Epidermal melanocyte (primary cell): ENCODE data around the gene SKI.

Experiments used
- DNase-seq: peaks from one replicate; pipeline ENCODE4 v3.0.0; 2011; ENCODE audit warnings: low spot score; ENCODE audit not compliant: insufficient read length

Gene SKI

GRCh38 chr1:2228157-2228594, at the start of gene SKI:
Gene SKI (plus strand): TSS chr1:2228319. CDS start chr1:2228767, 448 bp downstream.
- no peak for DNase-seq

DNA sequence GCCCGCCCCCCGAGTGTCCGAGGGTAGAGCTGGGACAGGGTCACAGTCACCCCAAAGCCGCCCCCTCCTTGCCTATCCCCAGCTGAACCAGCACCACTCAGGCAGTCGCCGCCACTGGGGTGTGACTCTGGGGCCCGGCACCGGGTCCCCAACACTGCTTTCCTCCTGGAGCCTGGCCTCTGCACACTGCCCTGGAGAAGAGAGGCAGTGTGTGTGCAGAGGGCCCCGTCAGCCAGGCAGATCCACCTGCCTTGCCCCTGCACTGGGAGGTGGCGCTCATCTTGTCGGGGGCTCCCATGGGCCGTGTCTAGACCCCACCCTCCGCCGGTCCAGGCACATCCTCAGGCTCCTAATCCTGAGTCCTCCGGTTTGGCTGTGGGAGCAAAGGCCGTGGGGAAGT, 49.2 kb upstream of the SKI start:
- no peak for DNase-seq

DNA sequence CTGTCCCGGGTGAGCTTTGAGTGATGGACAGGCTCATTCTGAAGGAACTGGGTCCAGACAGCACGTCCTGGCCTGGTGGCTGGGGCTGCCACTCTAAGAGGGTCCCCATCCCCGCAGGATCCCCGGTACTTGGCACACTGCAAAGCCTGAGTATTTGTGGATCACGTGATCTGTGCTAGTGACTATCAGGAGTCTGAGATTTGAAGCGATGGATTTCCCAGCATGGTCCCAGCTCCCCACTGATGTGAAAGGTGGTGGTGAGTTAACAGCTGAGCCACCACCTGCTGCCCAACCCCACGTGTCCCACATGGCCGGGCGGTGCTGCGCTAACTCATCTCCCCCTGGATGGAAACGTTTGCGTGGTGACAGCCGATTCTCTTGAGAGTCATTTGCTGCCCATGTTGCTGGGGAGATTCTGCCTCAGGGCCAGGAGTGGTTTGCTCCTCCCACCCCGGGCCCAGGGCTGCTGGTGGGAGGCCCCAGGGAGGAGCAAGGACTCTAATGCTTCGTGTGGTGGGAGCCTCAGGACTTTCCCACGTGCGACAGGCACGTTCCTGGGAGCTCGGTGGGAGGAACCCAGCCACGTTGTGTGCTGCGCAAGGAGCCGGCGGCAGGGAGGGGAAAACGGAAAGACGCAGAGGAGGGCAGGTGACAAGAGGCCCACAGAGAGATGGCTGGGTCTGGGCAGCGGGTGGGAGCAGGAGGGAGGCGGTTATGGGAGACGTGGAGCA, 48.7 kb upstream of the SKI start:
- no peak for DNase-seq

- DNase-seq = no peak
Observed at GRCh38 chr1:2180297-2181245, 47.5 kb upstream of the SKI start.

DNA sequence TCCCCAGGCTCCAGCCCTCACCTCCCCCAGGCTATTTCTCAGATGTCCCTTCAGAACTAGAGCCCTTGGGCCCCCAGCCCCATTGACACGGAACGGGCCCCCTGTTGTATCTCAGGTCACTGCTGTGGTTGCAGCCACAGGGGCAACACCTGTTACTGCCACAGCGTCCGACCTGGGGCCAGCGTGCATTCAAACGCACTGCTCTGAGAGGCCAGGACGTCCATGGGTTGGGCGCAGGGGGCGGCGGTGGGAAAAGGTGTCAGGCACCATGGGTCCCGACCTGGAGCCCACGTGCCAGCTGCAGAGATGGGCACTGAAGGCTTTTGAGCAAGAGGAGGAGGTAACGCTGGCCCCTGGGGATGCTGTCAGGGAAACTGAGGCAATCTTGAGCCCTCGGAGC, 46.8 kb upstream of the SKI start:
- no peak for DNase-seq

DNA sequence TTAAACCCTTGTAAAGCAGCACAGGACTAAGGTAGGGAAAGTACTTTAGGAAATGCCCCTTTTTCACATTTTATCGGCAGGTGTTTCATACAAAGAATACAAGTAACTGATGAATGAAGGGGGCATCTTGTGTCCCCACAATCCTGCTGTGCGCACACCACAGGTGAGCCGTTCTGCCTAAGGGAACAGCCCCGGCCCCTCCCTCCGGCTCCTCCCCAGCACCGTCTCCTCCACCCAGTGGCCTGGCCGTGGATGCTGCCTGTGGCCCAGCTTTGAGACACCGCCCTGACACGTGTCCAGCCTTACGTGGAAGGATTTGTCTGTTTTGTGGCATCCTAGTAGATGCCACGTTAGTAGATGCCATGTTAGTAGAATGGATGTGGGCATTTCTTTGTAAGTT, 46.4 kb upstream of the SKI start:
- no peak for DNase-seq

- DNase-seq = no peak
Observed at GRCh38 chr1:2182376-2182775, 45.7 kb upstream of the SKI start.

- DNase-seq = no peak
Observed at GRCh38 chr1:2183937-2184334, 44.2 kb upstream of the SKI start.

GRCh38 chr1:2184531-2184930, 43.6 kb upstream of the SKI start:
- DNase-seq = no peak

DNA sequence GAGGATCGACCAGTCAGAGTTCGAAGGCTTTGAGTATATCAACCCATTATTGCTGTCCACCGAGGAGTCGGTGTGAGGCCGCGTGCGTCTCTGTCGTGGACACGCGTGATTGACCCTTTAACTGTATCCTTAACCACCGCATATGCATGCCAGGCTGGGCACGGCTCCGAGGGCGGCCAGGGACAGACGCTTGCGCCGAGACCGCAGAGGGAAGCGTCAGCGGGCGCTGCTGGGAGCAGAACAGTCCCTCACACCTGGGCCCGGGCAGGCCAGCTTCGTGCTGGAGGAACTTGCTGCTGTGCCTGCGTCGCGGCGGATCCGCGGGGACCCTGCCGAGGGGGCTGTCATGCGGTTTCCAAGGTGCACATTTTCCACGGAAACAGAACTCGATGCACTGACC, 43.2 kb upstream of the SKI start:
- no peak for DNase-seq

DNA sequence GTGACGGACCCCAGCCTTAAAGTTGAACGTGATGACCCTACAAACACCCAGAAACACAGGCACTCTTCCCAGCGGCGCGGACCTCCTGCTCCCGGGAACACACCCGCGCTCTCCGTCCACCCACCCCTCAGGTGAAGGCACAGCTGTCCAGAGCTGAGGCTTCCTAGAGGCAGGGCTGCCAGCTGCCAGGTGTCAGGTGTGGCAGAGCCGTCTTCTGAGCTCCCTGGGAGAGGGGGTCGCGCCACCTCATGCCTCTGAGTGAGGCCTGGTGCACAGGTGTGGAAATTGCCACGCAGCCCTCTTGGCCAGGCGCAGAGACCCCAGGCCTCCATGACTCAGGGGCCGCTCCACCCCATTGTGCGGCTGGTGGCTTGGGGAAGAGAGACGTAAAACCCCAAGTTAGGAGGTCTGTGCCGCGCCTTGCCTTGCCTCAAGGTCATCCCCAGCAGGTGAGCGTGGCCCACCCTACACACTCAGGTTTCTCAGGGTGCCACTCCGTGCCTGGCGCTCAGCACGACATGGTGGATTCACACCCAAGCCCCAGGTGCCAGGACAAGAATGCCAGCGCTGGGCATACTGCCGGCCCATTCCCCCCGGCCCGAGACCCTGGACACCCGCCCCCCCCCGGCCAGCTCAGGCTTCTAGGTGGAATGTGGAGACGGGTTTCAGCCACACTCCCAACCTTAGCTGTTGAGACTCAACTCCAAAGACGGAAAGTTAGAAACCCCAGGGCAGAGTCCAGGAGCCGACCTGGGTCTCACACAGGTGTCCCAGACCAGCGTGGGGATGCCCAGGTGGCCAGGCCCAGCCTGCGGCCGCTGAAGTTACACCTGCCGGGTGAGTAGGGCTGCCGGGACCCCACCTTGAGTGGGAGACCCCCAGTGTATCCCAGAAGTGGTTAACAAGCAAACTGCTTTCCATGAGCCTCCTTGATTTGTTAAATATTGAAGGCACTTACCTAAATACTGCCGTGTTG, 42.0 kb upstream of the SKI start:
- DNase-seq = no peak

DNA sequence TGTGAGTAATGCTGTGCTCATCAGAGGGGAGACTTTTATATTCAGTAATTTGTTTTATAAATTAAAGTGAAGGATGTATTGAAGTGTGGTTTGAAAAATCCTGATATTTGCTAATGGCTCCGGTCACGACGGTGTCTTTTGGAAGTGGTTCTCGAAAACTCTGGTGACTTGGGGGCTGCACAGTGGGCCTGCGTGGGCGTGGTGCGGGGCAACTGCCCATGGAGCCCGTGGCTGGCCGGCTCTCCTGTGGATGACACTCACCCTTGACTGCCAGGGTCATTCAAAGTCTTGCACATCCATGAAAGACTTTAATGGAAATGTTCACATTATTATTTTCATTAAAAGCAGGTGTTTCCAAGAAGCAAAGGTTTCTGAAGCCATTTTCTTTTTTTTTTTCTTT, 41.2 kb upstream of the SKI start:
- DNase-seq = no peak

- DNase-seq = no peak
Observed at GRCh38 chr1:2187619-2188018, 40.5 kb upstream of the SKI start.

DNA sequence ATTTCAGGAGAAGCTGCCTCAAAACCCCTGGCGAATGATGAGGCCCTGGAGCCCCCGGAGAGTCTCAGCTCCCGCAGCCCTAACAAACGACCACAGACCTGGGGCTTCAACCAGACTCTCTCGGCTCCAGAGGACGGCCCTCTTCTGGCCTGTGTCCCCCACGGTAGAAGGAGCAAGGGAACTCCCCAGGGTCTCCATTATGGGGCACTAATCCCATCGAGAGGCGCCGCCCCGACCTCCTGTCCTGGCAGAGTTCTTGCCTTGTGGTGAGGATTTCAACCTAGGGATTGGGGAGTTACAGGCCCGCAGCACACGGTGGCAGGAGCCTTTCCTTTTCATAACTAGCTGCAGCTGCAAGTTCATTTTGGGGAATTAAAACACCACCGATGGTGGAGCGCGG, 39.8 kb upstream of the SKI start:
- no peak for DNase-seq

DNA sequence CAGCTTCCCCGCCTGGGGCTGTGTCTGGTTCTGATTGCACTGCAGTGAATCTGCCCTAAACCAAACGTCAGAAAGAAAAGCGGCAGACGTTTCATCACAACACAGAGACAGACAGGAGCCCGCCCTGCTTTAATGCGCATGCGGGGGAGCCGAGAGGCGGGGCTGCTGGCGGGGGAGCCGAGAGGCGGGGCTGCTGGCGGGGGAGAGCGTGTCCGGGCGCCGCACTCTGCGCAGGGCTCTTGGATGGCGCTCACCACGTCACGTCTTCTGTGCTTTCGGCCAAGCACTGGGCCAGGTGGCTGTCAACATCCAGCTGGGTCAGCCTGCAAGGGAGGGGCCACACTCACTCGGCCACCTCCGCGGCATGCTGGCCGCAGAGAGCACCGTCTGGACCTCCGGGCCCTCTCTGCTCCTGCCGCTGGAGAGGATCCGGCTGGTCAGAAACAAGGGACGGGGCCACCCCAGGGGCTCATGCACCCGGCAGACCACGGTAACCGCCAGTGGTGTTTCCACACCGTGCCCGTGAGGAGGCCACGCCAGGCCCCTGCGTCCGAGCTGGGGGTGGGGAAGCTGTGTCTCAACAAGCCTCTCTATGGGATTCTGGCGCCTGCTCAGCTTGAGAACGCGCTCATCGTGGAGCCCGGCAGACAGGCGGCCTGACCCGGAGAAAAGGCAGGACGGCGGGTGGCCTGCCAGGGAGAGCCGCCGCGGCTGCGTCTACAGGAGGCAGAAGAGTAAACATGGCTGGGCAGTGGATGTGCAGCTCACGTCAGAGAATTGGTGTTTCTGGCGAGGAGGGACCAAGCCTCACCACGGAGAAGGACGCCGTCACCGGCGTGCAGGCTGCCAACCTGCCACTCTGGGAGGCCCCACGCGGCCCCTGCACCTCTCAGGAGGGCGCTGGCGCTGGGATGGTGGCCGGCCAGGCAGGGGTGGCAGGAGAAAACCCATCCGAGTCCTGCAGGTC, 38.4 kb upstream of the SKI start:
- peak; percentile 78 for DNase-seq

DNA sequence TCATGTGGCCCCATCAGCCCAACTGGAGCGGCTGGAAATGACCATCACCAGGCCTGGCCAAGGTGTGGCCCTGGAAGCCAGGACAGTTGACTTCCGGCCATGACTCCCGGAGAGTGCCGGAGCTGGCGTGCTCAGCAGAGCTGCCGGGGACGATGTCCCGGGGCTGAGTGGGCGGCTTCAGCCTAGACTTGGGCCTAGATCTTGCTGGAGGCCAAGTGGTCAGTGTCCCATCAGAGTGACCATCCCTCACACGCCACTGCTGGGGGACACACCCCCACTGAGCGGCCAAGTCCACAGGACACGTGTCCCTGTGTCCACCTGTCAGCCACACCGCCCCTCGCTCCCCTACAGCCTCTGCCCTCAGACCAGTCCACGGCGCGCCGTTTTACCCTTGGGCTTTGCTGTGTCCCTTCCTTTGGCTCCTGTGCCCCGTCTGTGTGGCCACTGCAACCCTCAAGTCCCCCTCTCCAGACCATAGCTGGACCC, 37.6 kb upstream of the SKI start:
- DNase-seq = no peak

DNA sequence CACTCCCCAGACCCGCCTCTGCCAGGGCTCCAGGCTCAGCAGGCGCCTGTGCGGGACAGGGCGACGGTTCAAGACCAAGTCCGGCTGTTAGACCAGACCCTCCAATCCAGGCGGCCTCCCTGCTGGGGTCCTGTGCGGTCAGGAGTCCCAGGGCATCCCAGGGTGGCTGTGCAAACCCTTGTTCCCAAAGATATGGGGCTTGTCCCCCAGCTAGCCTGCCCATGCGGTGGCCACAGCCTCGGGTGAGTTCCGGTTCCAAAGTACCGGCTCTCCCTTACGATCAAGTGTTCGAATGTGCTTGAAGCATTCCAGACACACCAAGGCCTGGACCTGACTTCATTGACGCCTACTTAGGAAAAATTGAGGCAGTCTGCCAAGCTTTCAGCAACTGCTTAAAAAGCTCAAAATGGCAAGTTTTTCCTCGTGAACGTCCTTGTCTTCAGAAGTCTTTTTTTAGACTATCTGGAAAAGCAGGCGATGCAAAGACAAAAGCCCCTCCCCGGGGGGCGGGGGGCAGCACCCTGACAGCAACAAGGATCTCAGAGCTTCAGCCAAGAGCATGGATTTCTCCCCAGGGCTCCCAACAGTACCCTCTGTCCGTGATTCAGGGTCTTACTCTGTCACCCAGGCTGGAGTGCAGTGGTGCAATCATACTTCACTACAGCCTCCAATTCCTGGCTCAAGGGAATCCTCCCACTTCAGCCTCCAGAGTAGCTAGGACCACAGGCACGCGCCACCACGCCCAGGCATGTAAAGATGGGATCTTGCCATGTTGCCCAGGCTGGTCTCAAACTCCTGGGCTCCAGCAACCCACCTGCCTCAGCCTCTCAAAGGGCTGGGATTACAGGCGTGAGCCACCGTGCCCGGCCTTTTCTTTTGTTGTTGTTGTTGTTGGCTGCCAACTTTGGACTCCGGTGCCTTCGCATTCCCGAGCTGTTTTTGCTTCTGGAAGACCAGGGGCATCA, 35.8 kb upstream of the SKI start:
- DNase-seq = no peak

DNA sequence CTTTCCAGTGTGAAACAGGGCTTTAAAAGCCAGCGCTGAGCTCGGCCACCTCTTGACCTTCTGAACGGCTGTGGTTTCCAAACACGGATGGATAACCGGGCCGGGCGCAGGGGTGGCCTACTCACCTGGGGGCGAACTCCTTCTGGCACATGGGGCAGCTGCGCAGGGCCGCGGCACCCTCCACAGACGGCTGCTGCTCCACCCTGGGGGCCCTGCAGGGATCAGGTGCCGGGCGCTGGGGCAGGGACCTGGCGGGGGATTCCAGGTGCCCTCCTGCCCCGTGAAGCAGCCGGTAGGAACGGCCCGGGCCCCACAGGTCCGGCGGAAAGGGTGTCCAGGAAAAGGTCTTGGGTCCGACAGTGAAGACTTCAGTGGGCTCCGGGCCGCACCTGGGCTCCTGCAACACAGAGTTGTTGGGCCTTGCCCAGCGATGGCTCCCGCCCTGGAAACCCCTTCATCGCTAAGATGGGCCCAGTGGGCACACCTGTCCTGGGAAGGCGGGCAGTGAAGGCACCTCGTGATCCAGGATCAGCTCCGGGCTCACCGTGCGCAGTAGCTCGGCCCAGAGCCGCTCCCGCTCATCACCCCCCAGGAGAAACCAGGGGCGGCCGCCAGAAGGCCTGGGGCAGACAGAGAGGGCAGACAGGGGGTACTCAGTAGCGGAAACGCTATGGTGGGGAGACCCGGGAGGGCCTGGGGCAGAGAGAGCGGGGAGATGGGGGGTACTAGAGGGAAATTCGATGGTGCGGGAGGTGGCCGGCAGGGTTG, 34.4 kb upstream of the SKI start:
- DNase-seq = no peak
